HFFc6 (cell line): ENCODE measurements around the gene ANO4. TPM values are rescaled to one million over a fixed set of nuclear protein-coding genes. Genes with fewer than 3 reads are reported as not detected.

ENCODE experiments used
- DNase-seq: peaks from one replicate; pipeline ENCODE4 v3.0.0-alpha.2; 2018
- H3K27ac Mint-ChIP-seq: 2 replicates; pipeline ENCODE4 v1.8.0; 2020; ENCODE audit warnings: mild to moderate bottlenecking, mixed read lengths
- H3K27me3 Mint-ChIP-seq: 2 replicates; pipeline ENCODE4 v1.8.0; 2021; ENCODE audit warnings: mild to moderate bottlenecking, moderate library complexity, mixed read lengths; ENCODE audit not compliant: insufficient read depth
- H3K36me3 Mint-ChIP-seq: 2 replicates; pipeline ENCODE4 v1.8.0; 2021; ENCODE audit warnings: low read depth, mixed read lengths
- H3K4me1 Mint-ChIP-seq: 2 replicates; pipeline ENCODE4 v1.8.0; 2020; ENCODE audit warnings: low read depth, mixed read lengths
- H3K4me3 Mint-ChIP-seq: 2 replicates; pipeline ENCODE4 v1.8.0; 2020; ENCODE audit warnings: mild to moderate bottlenecking, moderate library complexity, mixed read lengths
- H3K9me3 Mint-ChIP-seq: 2 replicates; pipeline ENCODE4 v1.8.0; 2020; ENCODE audit warnings: mild to moderate bottlenecking, mixed read lengths
- total RNA-seq, 6 experiments: library from RNA; stranded (reverse); fragmentation: NEBNext Ultra II Directional; extraction: Animal tissue kit (Norgen Biotek cat#: 25700); gene quantifications; 2 replicates in 1 of 6; 3 replicates in 5 of 6; pipeline ENCODE4 v1.2.3, GENCODE V29; 2021
- TF ChIP-seq, protein P1 (sequence below): fragments of 200-600 bp; sonication (generic); IDR thresholded peaks from 2 replicates; pipeline ENCODE4 v1.5.0; 2021; ENCODE audit warnings: antibody characterized with exemption, mild to moderate bottlenecking

ANO4 gene
- total RNA-seq, 6 experiments from 2014 or later, result not detected

DNA sequence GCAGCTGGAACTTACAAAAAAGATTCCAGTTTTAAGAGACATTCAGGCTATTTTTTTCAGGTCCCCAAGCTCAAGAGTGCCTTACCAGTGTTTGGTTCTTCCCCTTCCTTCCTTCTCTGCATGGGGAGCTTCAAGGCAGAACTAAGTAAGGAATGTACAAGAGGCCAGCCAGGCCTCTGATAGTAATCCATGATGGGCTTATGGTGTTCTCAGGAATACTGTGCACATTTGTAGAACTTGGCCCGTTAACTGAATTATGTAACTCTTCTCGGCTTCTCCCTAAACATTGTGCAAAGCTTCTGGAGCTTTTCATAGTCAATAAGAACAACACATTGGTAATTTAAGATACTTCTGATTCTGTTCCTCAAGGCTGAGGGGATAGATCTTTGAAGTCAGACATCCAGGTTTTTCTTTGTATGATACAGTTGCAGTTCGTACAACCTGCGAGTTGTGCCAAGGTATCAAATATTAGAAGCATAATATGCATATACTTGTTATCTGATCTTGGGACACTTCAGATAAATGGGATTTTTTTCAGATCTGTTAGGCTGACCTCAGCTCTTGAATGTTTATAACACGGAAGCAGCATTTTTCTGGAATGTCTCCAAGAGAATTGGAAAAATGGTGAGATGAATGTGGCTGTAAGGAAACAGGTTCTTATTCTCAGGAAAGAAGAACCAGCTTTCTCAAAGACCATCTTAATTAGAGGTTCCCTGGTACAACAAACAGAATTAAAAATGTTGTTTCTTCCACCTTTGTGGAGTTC, 148.6 kb downstream of the ANO4 start:
- Mint-ChIP-seq H3K4me1 (no peaks in the 10 kb centered on the region), H3K27me3 (no peaks in the 10 kb centered on the region; the same call in 1 of the 2 replicates), H3K9me3 (peaks cover 5% of the 10 kb centered on the region; the same call in 1 of the 2 replicates), H3K27ac (no peak overlapping the region), H3K36me3 (no peaks in the 10 kb centered on the region), H3K4me3 (no peak overlapping the region)
- TF ChIP-seq, protein P1, sequence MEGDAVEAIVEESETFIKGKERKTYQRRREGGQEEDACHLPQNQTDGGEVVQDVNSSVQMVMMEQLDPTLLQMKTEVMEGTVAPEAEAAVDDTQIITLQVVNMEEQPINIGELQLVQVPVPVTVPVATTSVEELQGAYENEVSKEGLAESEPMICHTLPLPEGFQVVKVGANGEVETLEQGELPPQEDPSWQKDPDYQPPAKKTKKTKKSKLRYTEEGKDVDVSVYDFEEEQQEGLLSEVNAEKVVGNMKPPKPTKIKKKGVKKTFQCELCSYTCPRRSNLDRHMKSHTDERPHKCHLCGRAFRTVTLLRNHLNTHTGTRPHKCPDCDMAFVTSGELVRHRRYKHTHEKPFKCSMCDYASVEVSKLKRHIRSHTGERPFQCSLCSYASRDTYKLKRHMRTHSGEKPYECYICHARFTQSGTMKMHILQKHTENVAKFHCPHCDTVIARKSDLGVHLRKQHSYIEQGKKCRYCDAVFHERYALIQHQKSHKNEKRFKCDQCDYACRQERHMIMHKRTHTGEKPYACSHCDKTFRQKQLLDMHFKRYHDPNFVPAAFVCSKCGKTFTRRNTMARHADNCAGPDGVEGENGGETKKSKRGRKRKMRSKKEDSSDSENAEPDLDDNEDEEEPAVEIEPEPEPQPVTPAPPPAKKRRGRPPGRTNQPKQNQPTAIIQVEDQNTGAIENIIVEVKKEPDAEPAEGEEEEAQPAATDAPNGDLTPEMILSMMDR, result no peak
- DNase-seq, result no peak

DNA sequence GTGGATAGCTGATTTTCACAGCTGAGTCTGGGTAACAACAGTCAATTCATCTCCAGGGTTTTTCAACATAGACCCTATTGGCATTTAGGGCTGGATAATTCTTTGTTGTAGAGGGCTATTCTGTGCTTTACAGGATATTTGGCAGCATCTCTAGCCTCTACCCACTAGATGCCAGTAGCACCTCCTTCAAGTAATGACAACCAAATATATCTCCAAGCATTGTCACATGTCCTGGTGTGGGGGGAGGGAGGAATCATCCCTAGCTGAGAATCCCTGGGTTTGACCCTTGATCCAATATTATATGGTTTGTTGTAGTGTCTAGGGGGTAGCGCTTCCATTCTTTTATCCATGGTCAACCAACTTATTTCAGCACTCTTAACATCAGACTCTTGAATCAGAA, 157.2 kb downstream of the ANO4 start:
- H3K27me3 Mint-ChIP-seq, result peaks cover 3% of the 10 kb centered on the region; the same call in 1 of the 2 replicates
- no peaks in the 10 kb centered on the region for H3K36me3 Mint-ChIP-seq
- TF ChIP-seq, protein P1, result no peak
- H3K27ac Mint-ChIP-seq, result no peak overlapping the region
- H3K4me3 Mint-ChIP-seq, result no peak overlapping the region
- no peak for DNase-seq
- no peaks in the 10 kb centered on the region for H3K4me1 Mint-ChIP-seq
- H3K9me3 Mint-ChIP-seq, result peaks cover 7% of the 10 kb centered on the region; the same call in 1 of the 2 replicates

- DNase-seq, result no peak
- TF ChIP-seq, protein P1, result no peak
- H3K27me3 Mint-ChIP-seq, result peaks cover 3% of the 10 kb centered on the region; the same call in 1 of the 2 replicates
Measured at GRCh38 chr12:100953217-100953616, 158.6 kb downstream of the ANO4 start.

DNA sequence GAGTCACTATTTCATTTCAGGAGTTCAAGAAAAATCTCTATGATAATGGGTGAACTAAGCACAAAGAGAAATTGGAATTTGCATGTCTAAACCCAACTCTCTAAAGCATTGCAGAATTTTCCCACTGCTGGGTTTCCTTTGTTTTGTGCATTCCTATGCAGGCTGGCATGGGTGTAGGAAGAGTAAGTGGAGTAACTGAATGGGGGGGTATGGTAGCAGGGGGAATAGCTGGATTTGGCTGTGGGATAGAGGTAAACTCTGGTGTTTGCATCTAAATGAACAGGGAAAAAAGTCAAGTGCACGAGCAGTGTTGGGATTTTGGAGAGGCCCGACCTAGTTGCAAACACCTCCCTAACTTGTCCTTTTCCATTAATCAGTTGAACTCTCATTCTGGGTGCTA, 159.1 kb downstream of the ANO4 start:
- TF ChIP-seq, protein P1, result no peak
- DNase-seq, result no peak
- Mint-ChIP-seq H3K36me3 (no peaks in the 10 kb centered on the region), H3K4me3 (no peak overlapping the region), H3K27me3 (peaks cover 3% of the 10 kb centered on the region; the same call in 1 of the 2 replicates), H3K9me3 (peaks cover 10% of the 10 kb centered on the region; the same call in 1 of the 2 replicates), H3K4me1 (no peaks in the 10 kb centered on the region), H3K27ac (no peak overlapping the region)

More at GRCh38 chr12:100953217-100953616, 158.6 kb downstream of the ANO4 start:
- no peak overlapping the region for H3K27ac Mint-ChIP-seq
- no peak overlapping the region for H3K4me3 Mint-ChIP-seq
- peaks cover 10% of the 10 kb centered on the region; the same call in 1 of the 2 replicates for H3K9me3 Mint-ChIP-seq
- H3K4me1 Mint-ChIP-seq, result no peaks in the 10 kb centered on the region
- H3K36me3 Mint-ChIP-seq, result no peaks in the 10 kb centered on the region

DNA sequence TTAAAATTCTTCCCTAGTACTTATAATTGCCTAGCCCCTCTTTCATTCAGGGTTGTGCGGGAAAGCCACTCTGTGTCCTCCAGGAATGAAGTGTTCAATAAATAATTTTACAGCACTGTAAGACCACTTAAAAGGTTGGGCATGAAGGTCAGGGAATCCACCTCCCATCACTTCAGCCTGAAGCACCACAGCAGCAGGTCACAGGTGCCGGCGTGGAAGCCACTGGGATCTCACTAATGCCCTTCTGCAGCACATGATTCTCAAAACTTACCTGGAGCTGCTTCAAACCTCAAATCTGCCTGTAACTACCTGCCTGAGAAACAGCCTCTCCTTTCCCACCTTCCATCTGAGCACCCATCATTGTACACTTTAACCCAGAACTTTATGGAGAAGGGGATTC, 159.5 kb downstream of the ANO4 start:
- TF ChIP-seq, protein P1, result no peak
- no peak overlapping the region for H3K27ac Mint-ChIP-seq
- H3K27me3 Mint-ChIP-seq, result peaks cover 3% of the 10 kb centered on the region; the same call in 1 of the 2 replicates
- peaks cover 11% of the 10 kb centered on the region for H3K9me3 Mint-ChIP-seq
- DNase-seq, result no peak
- no peaks in the 10 kb centered on the region for H3K36me3 Mint-ChIP-seq
- no peaks in the 10 kb centered on the region for H3K4me1 Mint-ChIP-seq
- no peak overlapping the region for H3K4me3 Mint-ChIP-seq
